Measurements from ENCODE around the gene PAX7. TPM values are rescaled to one million over a fixed set of nuclear protein-coding genes. Genes with fewer than 3 reads are reported as not detected.

PAX7 gene
- total and polyA plus RNA-seq, 7 donors: 1.7 to 11.7 (median 3.3) TPM

DNA sequence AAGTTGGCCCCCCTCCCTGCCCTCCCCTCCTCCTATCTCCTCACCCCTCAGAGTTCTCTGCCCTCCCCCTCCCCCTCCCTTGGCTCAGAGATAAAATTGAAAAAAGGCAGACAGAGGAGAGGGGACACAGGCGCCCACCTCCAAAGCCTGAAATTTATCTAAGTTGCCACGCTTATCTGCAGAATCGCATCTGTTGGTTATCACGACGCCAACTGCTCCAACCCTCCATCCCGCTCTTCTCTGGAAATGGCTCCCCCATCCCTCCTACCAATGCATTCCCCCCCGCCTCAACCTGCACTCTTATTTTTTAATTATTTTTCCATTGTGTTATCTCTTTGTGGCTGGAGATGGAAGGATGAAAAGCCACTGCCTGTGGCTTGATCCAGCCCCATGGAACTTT lies 138.5 kb downstream of the PAX7 start:
- H3K4me1 ChIP-seq: no peaks in the 10 kb centered on the region
- intact Hi-C loops (cut with DNase I): no loop called here
- DNase-seq (no peak), ATAC-seq (no peak)
- no peak overlapping the region for H3K4me3 ChIP-seq
- H3K27me3 ChIP-seq (ENCODE audit: insufficient read depth in 3 of 3, low read length in 2 of 3): peaks cover 0 to 55% (median 5%) of the 10 kb centered on the region in 3 donors
- 69 to 81% (median 72%) methylated on average over 7 of the region's 7 CpGs for WGBS, 3 donors
- no peaks in the 10 kb centered on the region for H3K9me3 ChIP-seq
- TF ChIP-seq, protein P1, sequence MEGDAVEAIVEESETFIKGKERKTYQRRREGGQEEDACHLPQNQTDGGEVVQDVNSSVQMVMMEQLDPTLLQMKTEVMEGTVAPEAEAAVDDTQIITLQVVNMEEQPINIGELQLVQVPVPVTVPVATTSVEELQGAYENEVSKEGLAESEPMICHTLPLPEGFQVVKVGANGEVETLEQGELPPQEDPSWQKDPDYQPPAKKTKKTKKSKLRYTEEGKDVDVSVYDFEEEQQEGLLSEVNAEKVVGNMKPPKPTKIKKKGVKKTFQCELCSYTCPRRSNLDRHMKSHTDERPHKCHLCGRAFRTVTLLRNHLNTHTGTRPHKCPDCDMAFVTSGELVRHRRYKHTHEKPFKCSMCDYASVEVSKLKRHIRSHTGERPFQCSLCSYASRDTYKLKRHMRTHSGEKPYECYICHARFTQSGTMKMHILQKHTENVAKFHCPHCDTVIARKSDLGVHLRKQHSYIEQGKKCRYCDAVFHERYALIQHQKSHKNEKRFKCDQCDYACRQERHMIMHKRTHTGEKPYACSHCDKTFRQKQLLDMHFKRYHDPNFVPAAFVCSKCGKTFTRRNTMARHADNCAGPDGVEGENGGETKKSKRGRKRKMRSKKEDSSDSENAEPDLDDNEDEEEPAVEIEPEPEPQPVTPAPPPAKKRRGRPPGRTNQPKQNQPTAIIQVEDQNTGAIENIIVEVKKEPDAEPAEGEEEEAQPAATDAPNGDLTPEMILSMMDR (IDR thresholded peaks at IDR 0.05): no peak
- no peak overlapping the region for H3K27ac ChIP-seq
- H3K36me3 ChIP-seq (ENCODE audit: insufficient read depth in 1 of 2, low read depth in 1 of 2): no peaks in the 10 kb centered on the region

DNA sequence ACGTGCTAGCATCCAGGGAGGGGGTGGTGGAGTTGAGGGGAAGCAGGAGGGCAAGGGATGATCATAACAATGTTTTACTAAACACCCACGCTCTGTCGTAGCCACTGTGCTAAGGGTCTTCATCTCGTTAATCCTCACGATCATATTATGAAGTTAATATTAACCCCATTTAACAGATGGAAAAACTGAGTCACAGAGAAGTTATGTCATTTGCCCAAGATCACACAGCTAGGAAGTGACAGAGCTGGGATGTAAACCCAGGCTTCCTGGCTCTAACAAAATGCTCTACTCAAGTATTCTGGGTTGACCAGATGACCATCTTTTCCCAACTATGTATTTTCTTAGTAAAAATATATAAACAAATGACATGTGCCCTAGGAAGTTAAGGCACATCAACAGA lies 140.2 kb downstream of the PAX7 start:
- intact Hi-C loops (cut with DNase I): no loop called here
- Histone ChIP-seq H3K9me3 (no peaks in the 10 kb centered on the region), H3K4me3 (no peak overlapping the region), H3K4me1 (no peaks in the 10 kb centered on the region), H3K27ac (no peak overlapping the region), H3K36me3 (ENCODE audit: insufficient read depth in 1 of 2, low read depth in 1 of 2) (no peaks in the 10 kb centered on the region), H3K27me3 (ENCODE audit: insufficient read depth in 3 of 3, low read length in 2 of 3) (peaks cover 0 to 53% (median 3%) of the 10 kb centered on the region in 3 donors)
- ATAC-seq (no peak), DNase-seq (no peak)
- 62 to 90% (median 74%) methylated on average over 5 of the region's 5 CpGs for WGBS, 3 donors
- TF ChIP-seq, protein P1 (IDR thresholded peaks at IDR 0.05): no peak

DNA sequence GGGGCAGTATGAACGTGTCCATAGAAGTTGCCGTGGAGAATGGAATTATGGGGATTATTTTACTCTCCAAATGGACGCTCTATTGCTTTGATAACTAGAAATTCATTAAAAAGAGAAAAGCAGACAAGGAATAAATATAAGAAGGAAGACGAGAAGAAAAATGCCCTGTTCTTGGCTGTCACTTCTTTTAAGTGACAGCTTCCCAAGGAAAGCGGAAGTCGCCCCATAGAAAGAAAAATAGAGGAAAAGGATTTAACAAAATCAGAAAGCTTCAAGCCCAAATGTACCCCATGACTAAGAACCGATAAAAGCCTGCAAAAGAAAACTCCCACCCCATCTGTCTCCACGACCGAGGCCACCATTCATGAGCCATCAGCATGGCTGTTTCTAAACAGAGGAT lies 143.1 kb downstream of the PAX7 start:
- Histone ChIP-seq H3K9me3 (no peaks in the 10 kb centered on the region), H3K36me3 (ENCODE audit: insufficient read depth in 1 of 2, low read depth in 1 of 2) (no peaks in the 10 kb centered on the region), H3K27me3 (ENCODE audit: insufficient read depth in 3 of 3, low read length in 2 of 3) (peaks cover 0 to 57% (median 0%) of the 10 kb centered on the region in 3 donors), H3K27ac (no peak overlapping the region), H3K4me3 (no peak overlapping the region), H3K4me1 (no peaks in the 10 kb centered on the region)
- TF ChIP-seq, protein P1 (IDR thresholded peaks at IDR 0.05): no peak
- intact Hi-C loops (cut with DNase I): no loop called here
- no peak for ATAC-seq
- 84 to 90% (median 84%) methylated on average over 9 of the region's 9 CpGs for WGBS, 3 donors
- DNase-seq: no peak

DNA sequence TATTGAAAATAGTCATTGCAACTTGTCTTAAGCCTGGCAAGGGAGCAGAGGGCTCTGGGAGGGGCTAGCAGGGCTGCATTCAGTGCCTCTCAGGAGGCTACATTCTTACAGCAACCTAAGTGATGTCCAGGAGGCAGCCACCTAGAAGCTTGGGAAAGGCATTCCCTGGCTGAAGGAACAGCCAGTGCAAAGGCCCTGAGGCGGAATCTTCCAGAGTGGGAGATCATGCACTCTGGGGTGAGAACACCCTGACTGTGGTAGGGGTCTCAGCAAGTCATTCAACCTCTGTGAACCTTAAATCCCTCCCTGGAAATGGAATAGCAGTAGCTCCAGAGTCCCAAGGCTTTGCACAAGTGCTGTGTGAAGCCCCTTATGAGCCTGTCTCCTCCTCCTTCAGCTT lies 144.7 kb downstream of the PAX7 start:
- intact Hi-C loops (cut with DNase I): no loop called here
- TF ChIP-seq, protein P1 (IDR thresholded peaks at IDR 0.05): no peak
- Histone ChIP-seq H3K27me3 (ENCODE audit: insufficient read depth in 3 of 3, low read length in 2 of 3) (peaks cover 0 to 55% (median 0%) of the 10 kb centered on the region in 3 donors), H3K4me1 (no peaks in the 10 kb centered on the region), H3K27ac (no peak overlapping the region), H3K36me3 (ENCODE audit: insufficient read depth in 1 of 2, low read depth in 1 of 2) (no peaks in the 10 kb centered on the region), H3K9me3 (no peaks in the 10 kb centered on the region), H3K4me3 (no peak overlapping the region)
- WGBS, 3 donors: 94 to 100% (median 100%) methylated on average over 1 of the region's 1 CpG
- DNase-seq: no peak
- ATAC-seq: no peak

DNA sequence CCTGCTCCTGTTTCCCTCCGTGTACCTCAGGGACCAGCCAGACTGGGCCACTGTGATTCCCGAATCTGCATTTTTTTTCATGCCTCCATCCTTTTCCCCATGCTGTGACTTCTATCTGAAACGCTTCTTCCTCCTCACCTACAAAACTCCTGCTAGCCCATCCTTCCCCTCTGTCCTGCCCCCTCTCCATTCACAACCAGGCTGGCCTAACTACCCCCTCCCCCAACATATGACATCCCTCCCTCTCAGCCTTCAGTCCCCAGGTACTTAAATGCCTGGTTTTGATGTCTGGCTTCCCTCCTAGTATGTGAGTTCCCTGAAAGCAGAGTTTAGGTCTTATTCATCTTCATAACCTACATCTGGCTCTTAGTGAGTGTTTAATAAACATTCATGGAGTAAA lies 146.1 kb downstream of the PAX7 start:
- DNase-seq (no peak), ATAC-seq (no peak)
- TF ChIP-seq, protein P1 (IDR thresholded peaks at IDR 0.05): no peak
- intact Hi-C loops (cut with DNase I): no loop called here
- H3K27me3 ChIP-seq (ENCODE audit: insufficient read depth in 3 of 3, low read length in 2 of 3): peaks cover 0 to 61% (median 0%) of the 10 kb centered on the region in 3 donors
- no peaks in the 10 kb centered on the region for H3K4me1 ChIP-seq
- whole genome bisulfite sequencing, 3 donors: 76 to 80% (median 79%) methylated on average over 3 of the region's 3 CpGs
- no peaks in the 10 kb centered on the region for H3K9me3 ChIP-seq
- no peak overlapping the region for H3K4me3 ChIP-seq
- H3K27ac ChIP-seq: no peak overlapping the region
- H3K36me3 ChIP-seq (ENCODE audit: insufficient read depth in 1 of 2, low read depth in 1 of 2): no peaks in the 10 kb centered on the region

Measured in psoas muscle (tissue), 8 donors.